SH-SY5Y (cell line): ENCODE measurements around the gene FAM222A.

ENCODE experiments used
- GATA2 ChIP-seq: IDR thresholded peaks from 2 replicates; pipeline ENCODE4 v1.6.1; 2011; ENCODE audit warnings: mild to moderate bottlenecking, low read depth, low read length
- GATA3 ChIP-seq: IDR thresholded peaks from 2 replicates; pipeline ENCODE4 v1.6.1; 2011; ENCODE audit warnings: low read depth, mild to moderate bottlenecking, low read length, moderate library complexity

FAM222A gene

GRCh38 chr12:109713187-109714070 lies at the start of gene FAM222A:
FAM222A (plus strand) TSS chr12:109713825; CDS start chr12:109744147, 30,322 bp downstream.
- TF ChIP-seq GATA3, result no peak
- TF ChIP-seq GATA2, result no peak

- no peak for TF ChIP-seq GATA3
- TF ChIP-seq GATA2, result no peak
These were observed 49.2 kb upstream of the FAM222A start for GRCh38 chr12:109664402-109664801.

- TF ChIP-seq GATA3 (no peak), GATA2 (no peak)
These were observed 47.6 kb upstream of the FAM222A start for GRCh38 chr12:109666068-109666467.

- TF ChIP-seq GATA2 (no peak), GATA3 (no peak)
These were observed 42.9 kb upstream of the FAM222A start for GRCh38 chr12:109670731-109671130.

GRCh38 chr12:109671502-109671901 lies 42.1 kb upstream of the FAM222A start:
- TF ChIP-seq GATA3 (no peak), GATA2 (no peak)

GRCh38 chr12:109673379-109673778 lies 40.2 kb upstream of the FAM222A start:
- TF ChIP-seq GATA3, result no peak
- no peak for TF ChIP-seq GATA2

- no peak for TF ChIP-seq GATA3
- no peak for TF ChIP-seq GATA2
These were observed 39.7 kb upstream of the FAM222A start for GRCh38 chr12:109673884-109674283.

GRCh38 chr12:109675411-109675810 lies 38.2 kb upstream of the FAM222A start:
- no peak for TF ChIP-seq GATA2
- no peak for TF ChIP-seq GATA3

GRCh38 chr12:109677279-109677691 lies 36.3 kb upstream of the FAM222A start:
- TF ChIP-seq GATA2, result no peak

GRCh38 chr12:109678719-109679118 lies 34.9 kb upstream of the FAM222A start:
- TF ChIP-seq GATA3 (no peak), GATA2 (no peak)

GRCh38 chr12:109679501-109680263 lies 33.9 kb upstream of the FAM222A start:
- TF ChIP-seq GATA3 (no peak), GATA2 (no peak)

- TF ChIP-seq GATA3 (no peak), GATA2 (no peak)
These were observed 33.2 kb upstream of the FAM222A start for GRCh38 chr12:109680264-109681005.

- no peak for TF ChIP-seq GATA3
- TF ChIP-seq GATA2, result no peak
These were observed 31.5 kb upstream of the FAM222A start for GRCh38 chr12:109681986-109682707.
